Stimulated activated CD8-positive, alpha-beta memory T cell treated with anti-CD3 and anti-CD28 coated beads, Interleukin-15, amount 100 ng/mL, for 24 hours (primary cell): ENCODE data around the gene ILDR1.
"Not testable (repeated sequence)": the region's sequence is repeated elsewhere in the genome, so short reads cannot be mapped to it uniquely, and the experiment has no call there.

ENCODE experiments used
- DNase-seq: peaks from one replicate; pipeline ENCODE4 v3.0.0-alpha.2; 2020; ENCODE audit warnings: low read depth

ILDR1 gene

GRCh38 chr3:121943431-121943830 is 78.6 kb downstream of the ILDR1 start:
- DNase-seq = no peak

GRCh38 chr3:121942116-121942786 is 79.8 kb downstream of the ILDR1 start:
- no peak for DNase-seq

GRCh38 chr3:121941592-121941991 is 80.5 kb downstream of the ILDR1 start:
- no peak for DNase-seq

- not testable (repeated sequence) for DNase-seq
Observed at GRCh38 chr3:121938141-121938855, 83.7 kb downstream of the ILDR1 start.
